HepG2 (cell line): Measurements from ENCODE around the gene COL2A1. TPM values are rescaled to one million over a fixed set of nuclear protein-coding genes. Genes with fewer than 3 reads are reported as not detected.

Experiments
- HNF1A ChIP-seq, 2 experiments: sonication (generic) in 1 of 2; formaldehyde crosslinking in 1 of 2; IDR thresholded peaks; 2 replicates each; pipeline versions ENCODE4 v1.4.0 to v1.6.1; 2016 to 2020; ENCODE audit warnings: borderline replicate concordance in 1 of 2, low read depth in 1 of 2, mild to moderate bottlenecking in 1 of 2, missing genetic modification reagents in 1 of 2
- HNF4A ChIP-seq: sonication (generic); formaldehyde crosslinking; IDR thresholded peaks from 2 replicates; pipeline ENCODE4 v1.4.0; 2020; ENCODE audit warnings: missing genetic modification reagents
- JUN ChIP-seq: sonication (generic); formaldehyde crosslinking; IDR thresholded peaks from 2 replicates; pipeline ENCODE4 v1.4.0; 2020; ENCODE audit warnings: mild to moderate bottlenecking, missing genetic modification reagents
- KLF11 ChIP-seq: IDR thresholded peaks from 2 replicates; pipeline ENCODE4 v1.6.1; 2016; ENCODE audit warnings: missing compliant biosample characterization
- MXD3 ChIP-seq: IDR thresholded peaks from 2 replicates; pipeline ENCODE4 v1.6.1; 2016; ENCODE audit warnings: mild to moderate bottlenecking, missing biosample characterization, missing genetic modification reagents
- NFYC ChIP-seq: IDR thresholded peaks from 2 replicates; pipeline ENCODE4 v1.6.1; 2016; ENCODE audit warnings: missing genetic modification reagents, missing compliant biosample characterization
- TBX3 ChIP-seq: fragments of 450-650 bp; IDR thresholded peaks from 2 replicates; pipeline ENCODE4 v1.6.1; 2017; ENCODE audit warnings: antibody characterized with exemption, mild to moderate bottlenecking, inconsistent platforms, borderline replicate concordance
- TFE3 ChIP-seq: IDR thresholded peaks from 2 replicates; pipeline ENCODE4 v1.6.1; 2016
- ZNF142 ChIP-seq: sonication (generic); formaldehyde crosslinking; IDR thresholded peaks from 2 replicates; pipeline ENCODE4 v1.4.0; 2020; ENCODE audit warnings: missing genetic modification reagents
- ZZZ3 ChIP-seq: sonication (generic); formaldehyde crosslinking; IDR thresholded peaks from 2 replicates; pipeline ENCODE4 v1.4.0; 2020; ENCODE audit warnings: missing genetic modification reagents, mild to moderate bottlenecking, borderline replicate concordance
- polyA plus RNA-seq, 8 experiments: library from polyadenylated mRNA; depleted of rRNA in 3 of 8; stranded (reverse) in 7 of 8; unstranded in 1 of 8; fragments of >200 nt; fragmentation: Illumina TruSeq in 4 of 8; extraction: Trizol in 4 of 8; gene quantifications; 2 replicates each; pipeline versions ENCODE4 v1.2.1 to v1.2.3, GENCODE V29; 2011 to 2016; ENCODE audit warnings: low read depth in 4 of 8, missing spikeins in 1 of 8, mixed read lengths in 1 of 8; ENCODE audit not compliant: insufficient read depth in 1 of 8
- total RNA-seq, 5 experiments: library from RNA; depleted of rRNA; stranded (reverse); fragments of >200 nt; fragmentation: Illumina TruSeq; extraction: Trizol; gene quantifications; 2 replicates each; pipeline ENCODE4 v1.2.3, GENCODE V29; 2016; ENCODE audit warnings: low read depth in 1 of 5
- TF ChIP-seq, protein P1 (sequence below): sonication (generic); formaldehyde crosslinking; IDR thresholded peaks from 2 replicates; pipeline ENCODE4 v1.4.0; 2020; ENCODE audit warnings: missing genetic modification reagents, borderline replicate concordance
- TF ChIP-seq, protein P2 (sequence below): IDR thresholded peaks from 2 replicates; pipeline ENCODE4 v1.6.1; 2016

Gene COL2A1
- total and polyA plus RNA-seq, 2 of the 13 experiments (the other 11 are each of a cell fraction or from before 2014, with no cell fraction given) = 7.4 to 38.3 TPM

DNA sequence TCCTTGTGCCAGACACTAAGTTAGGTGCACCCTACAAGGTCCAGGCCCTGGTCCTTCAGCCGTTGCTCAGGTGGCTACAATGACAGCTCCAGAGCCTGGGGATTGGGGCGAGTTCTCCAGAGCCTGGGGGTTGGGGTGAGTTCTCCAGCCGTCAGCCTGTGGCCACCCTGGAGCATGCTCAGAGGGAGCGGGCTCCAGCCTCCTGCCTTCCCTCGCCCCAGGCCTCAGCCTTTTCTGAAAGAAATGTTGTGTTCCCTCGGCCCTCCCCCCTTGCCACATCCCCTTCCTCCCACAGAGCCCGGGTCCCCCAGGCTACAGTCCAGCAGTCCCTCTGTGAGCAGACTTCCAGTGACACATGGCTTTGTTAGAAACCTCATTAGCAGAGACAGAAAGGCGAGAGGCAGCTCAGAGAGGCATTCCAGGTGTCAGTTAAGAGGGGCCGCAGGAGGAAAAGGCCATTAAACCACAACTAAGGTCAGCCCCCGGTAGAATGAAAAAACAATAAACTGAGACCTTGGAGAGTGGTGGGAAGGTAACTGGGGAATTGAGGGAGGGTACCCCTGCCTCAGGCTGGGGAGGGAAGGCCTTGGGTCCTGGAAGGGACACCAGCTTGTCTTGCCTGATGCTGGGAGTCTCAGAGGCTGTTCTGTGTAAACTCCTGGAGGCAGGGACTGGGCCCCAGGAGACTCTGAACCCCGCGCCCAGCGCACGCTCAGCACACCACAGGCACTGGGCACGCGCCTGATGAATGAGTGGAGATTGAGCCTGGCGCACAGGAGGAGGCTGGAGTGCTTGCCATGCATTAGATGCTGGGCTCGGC, 23.1 kb upstream of the COL2A1 start (continued):
- no peak for TF ChIP-seq HNF1A (IDR thresholded peaks at IDR 0.05; ENCODE audit: low read depth)
- TF ChIP-seq HNF1A (CRISPR knock-in tag; IDR thresholded peaks at IDR 0.05; ENCODE audit: borderline replicate concordance) = no peak
- TF ChIP-seq TFE3 (CRISPR knock-in tag) = no peak
- no peak for TF ChIP-seq JUN (CRISPR knock-in tag)
- TF ChIP-seq ZNF142 (CRISPR knock-in tag) = no peak
- no peak for TF ChIP-seq TBX3
- TF ChIP-seq, protein P1, sequence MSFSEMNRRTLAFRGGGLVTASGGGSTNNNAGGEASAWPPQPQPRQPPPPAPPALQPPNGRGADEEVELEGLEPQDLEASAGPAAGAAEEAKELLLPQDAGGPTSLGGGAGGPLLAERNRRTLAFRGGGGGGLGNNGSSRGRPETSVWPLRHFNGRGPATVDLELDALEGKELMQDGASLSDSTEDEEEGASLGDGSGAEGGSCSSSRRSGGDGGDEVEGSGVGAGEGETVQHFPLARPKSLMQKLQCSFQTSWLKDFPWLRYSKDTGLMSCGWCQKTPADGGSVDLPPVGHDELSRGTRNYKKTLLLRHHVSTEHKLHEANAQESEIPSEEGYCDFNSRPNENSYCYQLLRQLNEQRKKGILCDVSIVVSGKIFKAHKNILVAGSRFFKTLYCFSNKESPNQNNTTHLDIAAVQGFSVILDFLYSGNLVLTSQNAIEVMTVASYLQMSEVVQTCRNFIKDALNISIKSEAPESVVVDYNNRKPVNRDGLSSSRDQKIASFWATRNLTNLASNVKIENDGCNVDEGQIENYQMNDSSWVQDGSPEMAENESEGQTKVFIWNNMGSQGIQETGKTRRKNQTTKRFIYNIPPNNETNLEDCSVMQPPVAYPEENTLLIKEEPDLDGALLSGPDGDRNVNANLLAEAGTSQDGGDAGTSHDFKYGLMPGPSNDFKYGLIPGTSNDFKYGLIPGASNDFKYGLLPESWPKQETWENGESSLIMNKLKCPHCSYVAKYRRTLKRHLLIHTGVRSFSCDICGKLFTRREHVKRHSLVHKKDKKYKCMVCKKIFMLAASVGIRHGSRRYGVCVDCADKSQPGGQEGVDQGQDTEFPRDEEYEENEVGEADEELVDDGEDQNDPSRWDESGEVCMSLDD (CRISPR knock-in tag) = no peak
- peak; percentile 44; the same call in 1 of the 2 replicates for TF ChIP-seq HNF4A
- TF ChIP-seq KLF11 (CRISPR knock-in tag) = no peak
- no peak for TF ChIP-seq ZZZ3 (CRISPR knock-in tag)
- no peak for TF ChIP-seq NFYC (CRISPR knock-in tag)
- TF ChIP-seq MXD3 (CRISPR knock-in tag) = no peak
- TF ChIP-seq, protein P2, sequence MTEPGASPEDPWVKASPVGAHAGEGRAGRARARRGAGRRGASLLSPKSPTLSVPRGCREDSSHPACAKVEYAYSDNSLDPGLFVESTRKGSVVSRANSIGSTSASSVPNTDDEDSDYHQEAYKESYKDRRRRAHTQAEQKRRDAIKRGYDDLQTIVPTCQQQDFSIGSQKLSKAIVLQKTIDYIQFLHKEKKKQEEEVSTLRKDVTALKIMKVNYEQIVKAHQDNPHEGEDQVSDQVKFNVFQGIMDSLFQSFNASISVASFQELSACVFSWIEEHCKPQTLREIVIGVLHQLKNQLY (CRISPR knock-in tag) = peak; percentile 46; the same call in 1 of the 2 replicates
